ENCODE measurements around the gene SYNDIG1.

The SYNDIG1 gene

GRCh38 chr20:24483435-24484080 lies 14.1 kb downstream of the SYNDIG1 start:
- in situ Hi-C loops (cut with MboI; ENCODE audit: low sequenced_read_pairs, unreplicated experiment): no loop called here
- DNase-seq (ENCODE audit: low spot score): no peak
- no peak for TF ChIP-seq CTCF (IDR thresholded peaks at IDR 0.05; ENCODE audit: borderline replicate concordance, control extremely low read depth, extremely low read depth, insufficient read depth, missing control alignments)

- TF ChIP-seq CTCF (IDR thresholded peaks at IDR 0.05; ENCODE audit: borderline replicate concordance, control extremely low read depth, extremely low read depth, insufficient read depth, missing control alignments): no peak
These were observed 14.6 kb downstream of the SYNDIG1 start for GRCh38 chr20:24484081-24484450.

GRCh38 chr20:24485981-24486380 lies 16.6 kb downstream of the SYNDIG1 start:
- in situ Hi-C loops (cut with MboI; ENCODE audit: low sequenced_read_pairs, unreplicated experiment): no loop called here
- DNase-seq (ENCODE audit: low spot score): no peak

More at GRCh38 chr20:24484081-24484450, 14.6 kb downstream of the SYNDIG1 start:
- in situ Hi-C loops (cut with MboI; ENCODE audit: low sequenced_read_pairs, unreplicated experiment): no loop called here
- DNase-seq (ENCODE audit: low spot score): no peak

DNA sequence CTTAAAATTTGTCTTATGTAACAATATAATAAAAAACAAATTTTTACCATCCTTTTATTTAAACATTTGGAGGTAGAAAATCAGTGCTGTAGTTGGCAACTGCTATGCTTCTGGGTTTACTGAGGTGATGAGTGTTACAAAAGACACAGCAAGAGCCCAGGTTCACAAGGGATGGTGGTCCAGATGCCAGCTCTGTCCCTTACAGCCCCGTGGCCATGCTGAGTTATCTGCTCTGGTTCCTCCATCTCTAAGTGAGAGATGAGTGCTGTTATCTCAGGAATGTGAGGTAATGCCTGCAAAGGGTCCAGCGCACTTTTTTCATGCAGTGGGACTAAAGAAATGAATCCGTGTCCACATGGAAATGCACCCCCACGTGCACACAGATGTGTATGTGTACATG lies 17.8 kb downstream of the SYNDIG1 start:
- in situ Hi-C loops (cut with MboI; ENCODE audit: low sequenced_read_pairs, unreplicated experiment): no loop called here
- no peak for DNase-seq (ENCODE audit: low spot score)
- TF ChIP-seq CTCF (IDR thresholded peaks at IDR 0.05; ENCODE audit: borderline replicate concordance, control extremely low read depth, extremely low read depth, insufficient read depth, missing control alignments): no peak

More at GRCh38 chr20:24485981-24486380, 16.6 kb downstream of the SYNDIG1 start:
- no peak for TF ChIP-seq CTCF (IDR thresholded peaks at IDR 0.05; ENCODE audit: borderline replicate concordance, control extremely low read depth, extremely low read depth, insufficient read depth, missing control alignments)

DNA sequence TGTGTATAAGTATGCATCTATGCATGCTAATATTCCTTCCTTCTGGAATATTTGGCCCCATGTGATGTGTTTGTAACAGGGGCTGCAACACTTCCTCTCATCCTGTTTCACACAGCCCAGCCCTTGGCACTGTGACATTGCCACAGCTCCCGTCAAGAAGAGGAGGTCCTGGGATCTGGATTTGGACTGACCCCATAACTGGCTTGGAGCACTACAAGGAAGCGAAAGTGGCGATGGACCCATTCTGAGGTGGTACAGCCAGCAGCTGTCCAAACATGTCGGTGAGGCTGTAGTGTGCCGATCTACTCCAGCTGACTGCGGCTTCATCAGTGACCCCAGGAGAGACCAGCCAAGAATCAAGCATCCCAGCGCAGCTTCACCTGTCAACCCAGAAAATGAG lies 18.2 kb downstream of the SYNDIG1 start:
- no peak for TF ChIP-seq CTCF (IDR thresholded peaks at IDR 0.05; ENCODE audit: borderline replicate concordance, control extremely low read depth, extremely low read depth, insufficient read depth, missing control alignments)
- in situ Hi-C loops (cut with MboI; ENCODE audit: low sequenced_read_pairs, unreplicated experiment): no loop called here
- DNase-seq (ENCODE audit: low spot score): no peak

- in situ Hi-C loops (cut with MboI; ENCODE audit: low sequenced_read_pairs, unreplicated experiment): no loop called here
- DNase-seq (ENCODE audit: low spot score): no peak
- TF ChIP-seq CTCF (IDR thresholded peaks at IDR 0.05; ENCODE audit: borderline replicate concordance, control extremely low read depth, extremely low read depth, insufficient read depth, missing control alignments): no peak
These were observed 18.8 kb downstream of the SYNDIG1 start for GRCh38 chr20:24488064-24488799.

Measured in GM13976 (cell line).